GM12875 (cell line): ENCODE results near the gene TPD52L2.

Experiments used
- H3K4me3 ChIP-seq: one replicate; pipeline ENCODE4 v1.5.1; 2011; ENCODE audit warnings: low read depth, low read length, control low read depth
- TF ChIP-seq, protein P1 (sequence below): IDR thresholded peaks from 2 replicates; pipeline ENCODE4 v1.5.1; 2011; ENCODE audit warnings: low read depth, mild to moderate bottlenecking, control low read depth, inconsistent platforms, low read length, moderate library complexity, borderline replicate concordance; ENCODE audit not compliant: insufficient read depth

TPD52L2 gene

DNA sequence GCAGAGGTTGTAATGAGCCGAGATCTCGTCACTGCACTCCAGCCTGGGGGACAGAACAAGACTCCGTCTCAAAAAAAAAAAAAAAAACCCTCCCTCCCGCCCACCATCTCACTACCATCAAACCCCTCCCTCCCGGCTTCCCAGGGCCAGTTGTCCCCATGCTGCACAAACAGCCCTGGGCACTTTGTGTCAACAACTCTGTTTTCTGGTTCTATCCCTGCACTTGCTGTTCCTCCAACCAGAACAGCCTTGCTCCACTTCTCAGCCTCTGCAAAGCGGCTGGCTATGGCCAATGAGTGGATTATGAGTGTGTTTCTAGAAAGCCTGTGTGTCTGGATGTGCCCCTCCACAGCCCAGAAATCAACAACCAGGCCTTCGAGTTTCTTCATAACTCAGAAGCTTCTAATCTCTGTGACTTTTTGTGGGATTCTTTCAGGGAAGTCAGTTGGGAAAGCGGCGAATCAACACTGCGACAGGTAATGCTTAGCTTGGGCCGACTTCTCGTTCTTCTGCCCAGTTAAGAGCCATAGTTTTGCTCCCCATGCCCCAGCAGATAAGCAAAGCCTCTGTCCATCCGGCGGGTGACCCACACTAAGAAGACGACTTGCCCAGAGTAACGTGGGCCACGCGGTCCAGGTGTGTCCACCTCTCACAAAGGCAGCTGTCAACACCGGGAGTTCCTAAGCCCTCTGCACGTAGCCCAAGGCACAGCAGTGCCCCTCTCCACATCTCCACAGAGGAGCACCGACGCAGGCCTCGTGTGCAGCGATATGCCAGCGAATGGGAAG is 39.5 kb upstream of the TPD52L2 start:
- TF ChIP-seq, protein P1, sequence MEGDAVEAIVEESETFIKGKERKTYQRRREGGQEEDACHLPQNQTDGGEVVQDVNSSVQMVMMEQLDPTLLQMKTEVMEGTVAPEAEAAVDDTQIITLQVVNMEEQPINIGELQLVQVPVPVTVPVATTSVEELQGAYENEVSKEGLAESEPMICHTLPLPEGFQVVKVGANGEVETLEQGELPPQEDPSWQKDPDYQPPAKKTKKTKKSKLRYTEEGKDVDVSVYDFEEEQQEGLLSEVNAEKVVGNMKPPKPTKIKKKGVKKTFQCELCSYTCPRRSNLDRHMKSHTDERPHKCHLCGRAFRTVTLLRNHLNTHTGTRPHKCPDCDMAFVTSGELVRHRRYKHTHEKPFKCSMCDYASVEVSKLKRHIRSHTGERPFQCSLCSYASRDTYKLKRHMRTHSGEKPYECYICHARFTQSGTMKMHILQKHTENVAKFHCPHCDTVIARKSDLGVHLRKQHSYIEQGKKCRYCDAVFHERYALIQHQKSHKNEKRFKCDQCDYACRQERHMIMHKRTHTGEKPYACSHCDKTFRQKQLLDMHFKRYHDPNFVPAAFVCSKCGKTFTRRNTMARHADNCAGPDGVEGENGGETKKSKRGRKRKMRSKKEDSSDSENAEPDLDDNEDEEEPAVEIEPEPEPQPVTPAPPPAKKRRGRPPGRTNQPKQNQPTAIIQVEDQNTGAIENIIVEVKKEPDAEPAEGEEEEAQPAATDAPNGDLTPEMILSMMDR = no peak
- no peak overlapping the region for H3K4me3 ChIP-seq

DNA sequence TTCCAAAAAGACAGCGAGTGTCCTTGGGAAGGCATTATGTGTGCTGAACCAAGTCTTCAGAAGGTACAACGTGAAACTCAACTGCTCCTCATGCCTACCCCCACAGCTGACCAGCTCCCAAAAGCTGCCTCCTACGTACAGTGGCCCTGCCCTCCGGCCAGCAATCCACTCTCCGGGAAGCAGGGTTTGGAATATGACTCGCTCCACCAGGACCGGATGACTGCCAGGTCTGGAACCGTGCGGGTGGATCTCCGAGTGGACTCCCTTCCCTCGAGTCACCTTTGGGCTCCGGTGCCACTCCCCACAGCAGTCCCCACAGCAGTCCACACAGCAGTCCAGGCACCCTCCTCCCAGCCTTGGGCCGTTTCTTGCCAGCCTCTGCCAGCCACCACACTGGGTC is 38.3 kb upstream of the TPD52L2 start:
- TF ChIP-seq, protein P1 = no peak
- H3K4me3 ChIP-seq = no peak overlapping the region

DNA sequence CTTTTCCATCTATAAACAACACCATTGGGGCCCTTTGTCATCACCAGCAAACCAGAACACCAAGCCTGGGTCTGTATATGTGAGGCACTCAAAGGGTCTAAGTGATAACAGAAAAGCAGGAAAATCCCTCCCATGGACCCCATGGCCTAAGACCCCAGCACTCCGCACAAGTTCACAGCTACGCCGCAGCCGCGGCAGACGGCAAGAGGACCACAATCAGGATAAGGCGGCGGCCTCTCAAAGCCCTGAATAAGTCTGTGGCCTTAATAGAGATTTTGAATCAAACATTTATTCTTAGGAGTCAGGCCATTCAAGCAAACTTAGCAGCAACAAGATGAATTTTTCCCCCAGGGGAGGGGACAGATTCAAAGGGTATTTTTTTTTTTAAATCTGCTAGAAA is 36.9 kb upstream of the TPD52L2 start:
- TF ChIP-seq, protein P1 = no peak
- no peak overlapping the region for H3K4me3 ChIP-seq

DNA sequence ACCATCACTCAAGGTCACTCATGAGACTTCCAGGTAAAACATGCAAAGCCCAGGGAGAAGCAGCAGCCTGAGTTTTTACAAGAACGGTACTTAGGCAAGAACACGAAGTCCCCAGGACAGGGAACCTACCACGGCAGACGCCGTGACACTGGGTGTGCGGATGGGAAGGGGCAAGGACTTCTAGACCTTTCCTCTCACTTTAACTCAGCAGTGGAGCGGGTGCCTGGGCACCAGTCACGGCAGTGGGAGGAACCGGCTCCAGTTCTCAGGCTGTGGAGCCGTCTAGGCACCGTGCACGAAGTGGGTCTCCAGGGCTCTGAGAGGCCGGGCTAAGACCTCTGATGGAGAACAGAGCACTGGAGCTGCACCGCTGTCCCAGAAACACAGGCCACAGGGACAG is 36.5 kb upstream of the TPD52L2 start:
- TF ChIP-seq, protein P1 = no peak
- no peak overlapping the region for H3K4me3 ChIP-seq

DNA sequence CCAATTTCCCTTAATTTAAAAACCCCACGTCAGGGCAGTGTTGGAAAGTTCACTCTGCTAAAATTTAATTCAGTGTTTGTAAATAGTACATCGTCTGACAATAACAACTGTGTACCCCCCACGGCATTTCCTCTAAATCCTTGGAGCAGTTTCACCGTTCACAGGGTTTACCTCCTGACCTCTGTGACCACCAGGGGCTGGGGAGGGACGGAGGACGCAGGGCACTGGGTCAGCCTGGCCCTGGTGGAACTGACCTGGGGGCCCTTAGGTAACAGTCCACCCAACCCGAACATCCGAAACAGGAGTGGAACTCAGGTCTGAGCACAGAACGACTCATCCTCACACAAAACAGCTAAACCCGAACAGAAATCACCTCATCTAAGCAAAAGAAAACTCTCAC is 36.1 kb upstream of the TPD52L2 start:
- H3K4me3 ChIP-seq = no peak overlapping the region
- TF ChIP-seq, protein P1 = no peak

DNA sequence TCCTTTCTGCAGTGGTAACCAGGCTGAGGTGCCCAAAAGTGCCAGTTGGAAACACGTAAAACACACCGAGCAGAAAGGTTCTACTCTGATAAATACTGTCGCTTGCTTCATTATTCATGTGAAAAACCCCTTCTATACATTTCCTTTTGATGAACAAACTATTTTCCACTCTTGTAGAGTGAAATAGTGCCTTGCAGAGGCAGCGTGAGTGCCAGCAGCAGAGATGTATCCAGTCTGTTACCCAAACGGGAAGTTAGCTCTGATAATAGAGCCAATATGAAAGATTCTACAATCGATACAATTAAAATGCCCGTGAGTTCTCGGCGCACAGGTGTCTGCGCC is 35.5 kb upstream of the TPD52L2 start:
- TF ChIP-seq, protein P1 = no peak

More for the DNA sequence above, 35.5 kb upstream of the TPD52L2 start:
- no peak overlapping the region for H3K4me3 ChIP-seq
